ENCODE results near the gene MUTYH.
A peak's percentile ranks its signal among the peaks of the same experiment; 100 is the strongest.
"Not testable (repeated sequence)": the region's sequence is repeated elsewhere in the genome, so short reads cannot be mapped to it uniquely, and the experiment has no call there.

The MUTYH gene

GRCh38 chr1:45375104-45376090, 35.2 kb upstream of the MUTYH start:
- Histone ChIP-seq H3K4me1 (ENCODE audit: control insufficient read depth, insufficient read depth, low read length, poor library complexity, severe bottlenecking) (no peaks in the 10 kb centered on the region), H3K9me3 (ENCODE audit: control insufficient read depth, low read length) (no peaks in the 10 kb centered on the region), H3K27ac (ENCODE audit: insufficient read depth, low read length, poor library complexity, severe bottlenecking) (no peak overlapping the region), H3K36me3 (ENCODE audit: control insufficient read depth, insufficient read depth, low read length) (no peaks in the 10 kb centered on the region), H3K4me3 (ENCODE audit: insufficient read depth, low read depth, low read length, poor library complexity, severe bottlenecking) (no peak overlapping the region), H3K27me3 (replicated peaks; ENCODE audit: control insufficient read depth, insufficient read depth, low read length, poor library complexity, severe bottlenecking) (no peaks in the 10 kb centered on the region)
- no peak for DNase-seq

GRCh38 chr1:45373573-45373972, 33.3 kb upstream of the MUTYH start:
- DNase-seq, result no peak
- H3K9me3 ChIP-seq (ENCODE audit: control insufficient read depth, low read length), result no peaks in the 10 kb centered on the region
- H3K36me3 ChIP-seq (ENCODE audit: control insufficient read depth, insufficient read depth, low read length), result no peaks in the 10 kb centered on the region
- H3K27ac ChIP-seq (ENCODE audit: insufficient read depth, low read length, poor library complexity, severe bottlenecking), result no peak overlapping the region
- no peak overlapping the region for H3K4me3 ChIP-seq (ENCODE audit: insufficient read depth, low read depth, low read length, poor library complexity, severe bottlenecking)
- H3K27me3 ChIP-seq (replicated peaks; ENCODE audit: control insufficient read depth, insufficient read depth, low read length, poor library complexity, severe bottlenecking), result no peaks in the 10 kb centered on the region
- H3K4me1 ChIP-seq (ENCODE audit: control insufficient read depth, insufficient read depth, low read length, poor library complexity, severe bottlenecking), result no peaks in the 10 kb centered on the region

GRCh38 chr1:45370575-45370974, 30.3 kb upstream of the MUTYH start:
- DNase-seq, result no peak
- no peaks in the 10 kb centered on the region for H3K4me1 ChIP-seq (ENCODE audit: control insufficient read depth, insufficient read depth, low read length, poor library complexity, severe bottlenecking)

DNA sequence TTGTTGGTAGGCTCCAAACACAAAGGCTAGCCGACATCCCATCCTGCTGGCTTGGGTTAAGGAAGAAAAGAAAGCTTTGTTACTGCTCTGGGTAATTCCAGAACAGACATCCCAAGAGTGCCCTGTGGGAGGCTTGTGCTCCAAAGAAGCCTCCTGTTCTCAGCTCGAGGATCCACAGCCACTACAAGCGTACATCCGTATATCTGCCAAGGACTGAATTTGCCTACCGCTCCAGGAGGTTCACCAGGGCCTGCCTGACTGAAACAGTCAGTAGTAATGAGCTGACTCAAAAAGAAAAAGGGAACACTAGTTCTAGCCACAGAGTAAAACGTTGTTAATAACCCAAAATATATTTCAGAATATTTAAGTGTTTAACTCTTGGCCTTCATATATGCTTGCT, 24.8 kb upstream of the MUTYH start:
- Histone ChIP-seq H3K4me1 (ENCODE audit: control insufficient read depth, insufficient read depth, low read length, poor library complexity, severe bottlenecking) (no peaks in the 10 kb centered on the region), H3K36me3 (ENCODE audit: control insufficient read depth, insufficient read depth, low read length) (no peaks in the 10 kb centered on the region), H3K4me3 (ENCODE audit: insufficient read depth, low read depth, low read length, poor library complexity, severe bottlenecking) (no peak overlapping the region), H3K9me3 (ENCODE audit: control insufficient read depth, low read length) (no peaks in the 10 kb centered on the region), H3K27me3 (replicated peaks; ENCODE audit: control insufficient read depth, insufficient read depth, low read length, poor library complexity, severe bottlenecking) (no peaks in the 10 kb centered on the region), H3K27ac (ENCODE audit: insufficient read depth, low read length, poor library complexity, severe bottlenecking) (no peak overlapping the region)
- DNase-seq, result no peak

More at GRCh38 chr1:45370575-45370974, 30.3 kb upstream of the MUTYH start:
- Histone ChIP-seq H3K27me3 (replicated peaks; ENCODE audit: control insufficient read depth, insufficient read depth, low read length, poor library complexity, severe bottlenecking) (no peaks in the 10 kb centered on the region), H3K9me3 (ENCODE audit: control insufficient read depth, low read length) (no peaks in the 10 kb centered on the region), H3K4me3 (ENCODE audit: insufficient read depth, low read depth, low read length, poor library complexity, severe bottlenecking) (no peak overlapping the region), H3K36me3 (ENCODE audit: control insufficient read depth, insufficient read depth, low read length) (no peaks in the 10 kb centered on the region), H3K27ac (ENCODE audit: insufficient read depth, low read length, poor library complexity, severe bottlenecking) (no peak overlapping the region)

- H3K27ac ChIP-seq (ENCODE audit: insufficient read depth, low read length, poor library complexity, severe bottlenecking), result no peak overlapping the region
- no peak for DNase-seq
- no peaks in the 10 kb centered on the region for H3K4me1 ChIP-seq (ENCODE audit: control insufficient read depth, insufficient read depth, low read length, poor library complexity, severe bottlenecking)
- H3K27me3 ChIP-seq (replicated peaks; ENCODE audit: control insufficient read depth, insufficient read depth, low read length, poor library complexity, severe bottlenecking), result no peaks in the 10 kb centered on the region
- no peaks in the 10 kb centered on the region for H3K36me3 ChIP-seq (ENCODE audit: control insufficient read depth, insufficient read depth, low read length)
- H3K9me3 ChIP-seq (ENCODE audit: control insufficient read depth, low read length), result no peaks in the 10 kb centered on the region
- H3K4me3 ChIP-seq (ENCODE audit: insufficient read depth, low read depth, low read length, poor library complexity, severe bottlenecking), result no peak overlapping the region
Observed at GRCh38 chr1:45364294-45364693, 24.1 kb upstream of the MUTYH start.

GRCh38 chr1:45360981-45361380, 20.7 kb upstream of the MUTYH start:
- H3K4me3 ChIP-seq (ENCODE audit: insufficient read depth, low read depth, low read length, poor library complexity, severe bottlenecking); H3K27me3 ChIP-seq (replicated peaks; ENCODE audit: control insufficient read depth, insufficient read depth, low read length, poor library complexity, severe bottlenecking): not testable (repeated sequence)

DNA sequence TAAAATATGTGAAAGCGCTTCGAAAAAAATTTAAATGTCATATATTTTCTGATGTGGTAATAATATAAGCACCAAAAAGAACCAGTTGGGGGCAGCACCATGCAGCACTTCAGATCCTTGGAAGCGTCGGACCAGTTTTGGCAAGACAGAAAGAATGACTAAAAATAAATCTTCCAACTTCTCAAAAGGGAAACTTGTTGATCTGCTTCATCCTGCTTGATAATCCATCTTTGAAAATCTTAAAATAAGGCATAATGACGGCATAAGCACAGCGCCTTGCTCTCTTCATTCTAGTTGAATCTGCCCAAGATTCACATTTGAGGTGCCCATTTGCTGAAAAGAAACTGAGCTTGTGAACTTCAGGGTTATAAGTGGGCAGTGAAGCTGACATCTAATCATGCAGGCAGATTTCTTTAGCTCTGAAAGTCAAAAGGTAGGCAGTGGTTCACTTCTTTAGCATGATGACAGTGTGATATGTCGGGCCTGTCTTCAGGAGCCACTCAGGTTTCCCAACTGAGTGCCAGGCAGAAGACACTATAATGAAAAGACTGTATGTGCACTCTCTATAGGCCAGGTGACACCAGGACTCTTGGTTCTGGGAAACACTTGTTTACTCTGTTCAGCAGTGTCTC, 19.8 kb upstream of the MUTYH start:
- peak in 1 of 3 donors; percentile 20 for DNase-seq
- Histone ChIP-seq H3K27me3 (replicated peaks; ENCODE audit: control insufficient read depth, insufficient read depth, low read length, poor library complexity, severe bottlenecking) (no peaks in the 10 kb centered on the region), H3K4me3 (ENCODE audit: insufficient read depth, low read depth, low read length, poor library complexity, severe bottlenecking) (no peak overlapping the region), H3K27ac (ENCODE audit: insufficient read depth, low read length, poor library complexity, severe bottlenecking) (no peak overlapping the region), H3K36me3 (ENCODE audit: control insufficient read depth, insufficient read depth, low read length) (no peaks in the 10 kb centered on the region), H3K4me1 (ENCODE audit: control insufficient read depth, insufficient read depth, low read length, poor library complexity, severe bottlenecking) (no peaks in the 10 kb centered on the region), H3K9me3 (ENCODE audit: control insufficient read depth, low read length) (no peaks in the 10 kb centered on the region)

More at GRCh38 chr1:45360981-45361380, 20.7 kb upstream of the MUTYH start:
- H3K4me1 ChIP-seq (ENCODE audit: control insufficient read depth, insufficient read depth, low read length, poor library complexity, severe bottlenecking); H3K9me3 ChIP-seq (ENCODE audit: control insufficient read depth, low read length); H3K27ac ChIP-seq (ENCODE audit: insufficient read depth, low read length, poor library complexity, severe bottlenecking); H3K36me3 ChIP-seq (ENCODE audit: control insufficient read depth, insufficient read depth, low read length); DNase-seq: not testable (repeated sequence)

DNA sequence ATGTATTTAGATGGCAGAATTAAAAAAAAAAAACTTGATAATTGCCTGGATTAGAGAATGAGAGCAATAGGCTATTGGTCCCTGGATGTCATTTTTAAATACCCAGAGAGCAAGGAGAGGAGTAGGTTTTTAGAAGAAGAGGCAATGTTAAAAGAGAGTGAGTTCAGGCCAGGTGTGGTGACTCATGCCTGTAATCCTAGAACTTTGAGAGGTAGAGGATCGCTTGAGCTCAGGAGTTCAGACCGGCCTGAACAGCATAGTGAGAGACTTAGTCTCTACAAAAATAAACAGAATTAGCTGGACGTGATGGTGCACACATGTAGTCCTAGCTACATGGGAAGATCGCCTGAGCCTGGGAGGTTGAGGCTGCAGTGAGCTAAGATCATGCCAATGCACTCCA, 15.9 kb upstream of the MUTYH start:
- Histone ChIP-seq H3K36me3 (ENCODE audit: control insufficient read depth, insufficient read depth, low read length) (no peaks in the 10 kb centered on the region), H3K27me3 (replicated peaks; ENCODE audit: control insufficient read depth, insufficient read depth, low read length, poor library complexity, severe bottlenecking) (no peaks in the 10 kb centered on the region), H3K9me3 (ENCODE audit: control insufficient read depth, low read length) (no peaks in the 10 kb centered on the region), H3K27ac (ENCODE audit: insufficient read depth, low read length, poor library complexity, severe bottlenecking) (no peak overlapping the region), H3K4me1 (ENCODE audit: control insufficient read depth, insufficient read depth, low read length, poor library complexity, severe bottlenecking) (no peaks in the 10 kb centered on the region), H3K4me3 (ENCODE audit: insufficient read depth, low read depth, low read length, poor library complexity, severe bottlenecking) (no peak overlapping the region)
- no peak for DNase-seq

DNA sequence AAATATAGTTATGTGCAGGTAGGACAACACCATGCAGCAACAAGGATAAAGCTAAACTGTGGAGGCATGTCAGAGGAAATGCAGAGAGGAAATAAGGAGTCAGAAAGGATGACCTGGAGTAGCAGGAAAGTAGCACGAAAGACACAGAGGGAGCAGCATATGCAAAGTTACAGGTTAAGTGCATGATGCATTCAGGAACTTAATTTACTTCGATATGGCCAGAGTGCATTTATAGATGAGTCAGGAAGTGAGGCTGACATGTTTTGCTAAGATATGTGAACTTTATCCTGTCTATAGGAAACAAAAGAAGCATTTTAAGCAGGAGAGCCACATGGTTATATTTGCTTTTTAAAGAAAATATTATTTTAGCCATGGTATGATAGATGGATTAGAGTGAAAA, 15.4 kb upstream of the MUTYH start:
- no peaks in the 10 kb centered on the region for H3K27me3 ChIP-seq (replicated peaks; ENCODE audit: control insufficient read depth, insufficient read depth, low read length, poor library complexity, severe bottlenecking)
- H3K9me3 ChIP-seq (ENCODE audit: control insufficient read depth, low read length), result no peaks in the 10 kb centered on the region
- no peaks in the 10 kb centered on the region for H3K36me3 ChIP-seq (ENCODE audit: control insufficient read depth, insufficient read depth, low read length)
- no peak overlapping the region for H3K27ac ChIP-seq (ENCODE audit: insufficient read depth, low read length, poor library complexity, severe bottlenecking)
- H3K4me1 ChIP-seq (ENCODE audit: control insufficient read depth, insufficient read depth, low read length, poor library complexity, severe bottlenecking), result no peaks in the 10 kb centered on the region
- no peak for DNase-seq
- no peak overlapping the region for H3K4me3 ChIP-seq (ENCODE audit: insufficient read depth, low read depth, low read length, poor library complexity, severe bottlenecking)

DNA sequence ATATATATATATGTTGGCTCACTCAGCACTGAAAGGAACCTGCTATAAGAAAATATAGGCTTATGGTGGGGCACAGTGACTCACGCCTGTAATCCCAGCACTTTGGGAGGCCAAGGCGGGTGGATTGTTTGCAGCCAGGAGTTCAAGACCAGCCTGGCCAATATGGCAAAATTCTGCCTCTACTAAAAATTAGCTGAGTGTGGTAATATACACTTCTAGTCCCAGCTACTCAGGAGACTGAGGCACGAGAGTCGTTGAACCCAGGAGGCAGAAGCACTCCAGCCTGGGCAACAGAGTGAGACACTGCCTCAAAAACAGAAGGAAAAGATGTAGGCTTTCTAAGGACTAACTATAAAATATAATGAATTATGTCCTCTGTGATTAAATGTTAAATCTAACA, 14.6 kb upstream of the MUTYH start:
- no peak overlapping the region for H3K4me3 ChIP-seq (ENCODE audit: insufficient read depth, low read depth, low read length, poor library complexity, severe bottlenecking)
- no peak overlapping the region for H3K27ac ChIP-seq (ENCODE audit: insufficient read depth, low read length, poor library complexity, severe bottlenecking)
- H3K27me3 ChIP-seq (replicated peaks; ENCODE audit: control insufficient read depth, insufficient read depth, low read length, poor library complexity, severe bottlenecking), result no peaks in the 10 kb centered on the region

More for the DNA sequence above, 14.6 kb upstream of the MUTYH start:
- Histone ChIP-seq H3K4me1 (ENCODE audit: control insufficient read depth, insufficient read depth, low read length, poor library complexity, severe bottlenecking) (no peaks in the 10 kb centered on the region), H3K36me3 (ENCODE audit: control insufficient read depth, insufficient read depth, low read length) (no peaks in the 10 kb centered on the region), H3K9me3 (ENCODE audit: control insufficient read depth, low read length) (no peaks in the 10 kb centered on the region)
- DNase-seq, result no peak
